HCEC 1CT (cell line): Measurements from ENCODE around the gene DSC3.
"Not testable (repeated sequence)": the region's sequence is repeated elsewhere in the genome, so short reads cannot be mapped to it uniquely, and the experiment has no call there.

Source experiments
- DNase-seq: peaks from one replicate; pipeline ENCODE4 v3.0.0-alpha.2; 2017

DSC3 gene

GRCh38 chr18:31040686-31041270 is 1.8 kb downstream of the DSC3 start:
- DNase-seq, result no peak

- DNase-seq, result no peak
Observed at GRCh38 chr18:31039426-31039825, 3.1 kb downstream of the DSC3 start.

DNA sequence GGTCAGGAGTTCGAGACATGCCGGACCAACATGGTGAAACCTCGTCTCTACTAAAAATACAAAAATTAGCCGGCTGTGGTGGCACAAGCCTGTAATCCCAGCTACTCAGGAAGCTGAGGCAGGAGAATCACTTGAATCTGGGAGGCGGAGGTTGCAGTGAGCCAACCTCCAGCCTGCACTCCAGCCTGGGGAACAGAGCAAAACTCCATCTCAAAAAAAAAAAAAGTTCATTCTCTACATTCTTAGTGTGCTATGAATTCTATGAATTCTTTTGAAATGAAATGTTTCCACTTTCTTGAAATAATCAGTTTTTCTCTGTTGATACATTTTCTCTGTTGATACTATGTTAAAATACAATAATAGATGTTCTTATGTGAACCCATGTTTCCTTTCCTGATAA is 4.9 kb downstream of the DSC3 start:
- DNase-seq, result not testable (repeated sequence)

GRCh38 chr18:31034541-31034940 is 8.0 kb downstream of the DSC3 start:
- DNase-seq, result no peak

DNA sequence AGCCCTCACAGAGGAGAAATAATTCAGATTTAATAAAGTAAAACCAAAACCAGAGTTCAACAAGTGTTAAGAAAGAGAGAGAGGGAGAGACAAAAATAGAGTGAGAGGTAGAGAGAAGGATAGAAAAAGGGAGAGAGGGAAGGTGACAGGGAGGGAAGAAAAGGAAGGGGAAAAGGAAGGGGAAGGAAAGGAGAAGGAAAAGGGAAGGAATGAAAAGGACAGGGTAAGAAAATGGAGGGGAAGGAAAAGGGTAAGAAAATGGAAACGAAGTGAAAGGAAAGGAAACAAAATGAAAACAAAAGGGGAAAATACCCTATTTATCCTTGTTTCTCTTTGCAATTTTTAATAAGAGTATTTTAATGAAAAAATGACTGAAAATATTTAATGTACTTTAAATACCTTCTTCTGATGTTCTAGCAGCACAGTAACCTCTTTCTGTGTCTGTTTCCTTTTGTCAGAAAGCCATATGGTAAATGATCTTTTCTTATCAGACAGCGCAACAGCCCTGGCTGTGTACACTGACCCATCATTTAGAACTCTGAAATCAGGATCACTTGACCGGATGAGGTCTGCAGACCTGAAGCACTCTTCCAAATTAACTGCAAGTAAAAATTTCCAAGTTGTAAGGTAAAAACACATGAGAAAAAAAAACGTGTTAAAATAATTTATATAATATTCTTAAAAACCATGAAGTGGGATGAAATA is 11.8 kb downstream of the DSC3 start:
- DNase-seq, result no peak

GRCh38 chr18:31015715-31016434 is 26.7 kb downstream of the DSC3 start:
- DNase-seq, result no peak

DNA sequence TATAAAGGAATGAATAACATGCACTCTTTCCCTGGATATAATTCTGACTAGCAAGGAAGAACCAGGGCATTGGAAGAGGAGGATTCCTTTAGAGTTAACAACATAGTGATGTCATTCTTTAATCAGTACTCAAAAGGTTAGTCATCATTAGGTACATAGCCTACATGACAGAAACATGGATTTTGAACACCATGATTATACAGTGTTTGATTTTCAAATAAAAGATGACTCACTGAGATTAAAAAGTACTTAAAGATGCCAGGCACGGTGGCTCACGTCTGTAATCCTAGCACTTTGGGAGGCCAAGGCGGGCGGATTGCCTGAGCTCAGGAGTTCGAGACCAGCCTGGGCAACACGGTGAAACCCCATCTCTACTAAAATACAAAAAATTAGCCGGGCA is 31.1 kb downstream of the DSC3 start:
- not testable (repeated sequence) for DNase-seq

- DNase-seq, result no peak
Observed at GRCh38 chr18:31010601-31011000, 31.9 kb downstream of the DSC3 start.

- no peak for DNase-seq
Observed at GRCh38 chr18:30999887-31000628, 42.5 kb downstream of the DSC3 start.

DNA sequence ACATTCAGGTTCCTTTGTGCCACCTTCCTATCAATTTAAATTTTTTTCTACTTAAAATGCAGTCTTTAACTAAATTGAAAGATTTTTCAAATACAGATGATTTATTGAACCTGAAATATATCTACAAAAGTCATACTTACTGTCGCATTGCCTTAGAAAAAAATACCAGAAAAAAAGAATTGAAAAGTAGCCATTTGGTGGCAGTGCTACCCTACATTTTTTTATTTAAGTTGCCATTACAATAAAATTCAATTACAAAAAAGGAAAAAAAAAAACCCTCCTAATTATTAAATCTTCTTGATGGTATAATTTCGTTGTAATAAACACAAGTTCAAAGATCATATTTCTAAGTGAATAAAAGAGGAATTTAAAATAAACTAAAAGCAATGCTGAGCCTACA is 43.4 kb downstream of the DSC3 start:
- DNase-seq, result no peak

- DNase-seq, result no peak
Observed at GRCh38 chr18:30997223-30997622, 45.3 kb downstream of the DSC3 start.

GRCh38 chr18:30992231-30992630 is 50.3 kb downstream of the DSC3 start:
- no peak for DNase-seq

DNA sequence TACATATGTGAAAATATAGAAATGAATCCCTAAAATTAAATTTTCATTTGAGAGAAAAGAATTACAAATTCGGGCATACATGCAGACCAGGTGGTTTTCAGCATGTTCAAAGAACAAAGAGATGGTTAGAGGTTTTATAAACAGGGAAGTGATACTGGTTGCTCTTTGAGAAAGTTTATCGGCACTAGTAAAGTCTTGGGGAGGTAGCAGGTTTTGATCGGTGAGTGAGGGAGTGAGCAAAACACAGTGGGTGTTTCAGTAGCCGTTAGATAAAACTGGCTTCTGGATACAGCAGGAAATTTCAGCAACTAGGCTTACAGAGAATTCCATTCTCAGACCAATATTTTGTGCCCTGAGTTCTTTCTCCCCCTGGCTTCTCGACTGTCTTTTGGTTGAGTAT is 51.1 kb downstream of the DSC3 start:
- no peak for DNase-seq

DNA sequence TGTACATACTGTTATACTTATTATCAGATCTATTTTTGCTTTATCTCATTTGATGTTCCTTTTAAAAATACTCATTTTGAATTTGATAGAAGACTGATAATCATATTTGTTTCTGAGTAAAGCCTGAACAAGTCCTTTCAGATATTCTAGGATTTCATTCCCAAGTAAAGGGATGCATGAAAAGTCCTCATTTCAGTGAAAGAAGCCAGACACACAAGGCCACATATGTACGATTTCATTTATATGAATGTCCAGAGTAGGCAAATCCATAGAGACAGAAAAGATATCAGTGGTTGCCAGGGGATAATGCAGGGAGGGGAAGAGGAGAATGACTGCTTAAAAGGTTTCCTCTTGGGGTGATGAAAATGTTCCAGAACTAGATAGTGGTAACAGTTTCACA is 53.4 kb downstream of the DSC3 start:
- DNase-seq, result no peak

GRCh38 chr18:30988440-30988839 is 54.1 kb downstream of the DSC3 start:
- DNase-seq, result no peak

DNA sequence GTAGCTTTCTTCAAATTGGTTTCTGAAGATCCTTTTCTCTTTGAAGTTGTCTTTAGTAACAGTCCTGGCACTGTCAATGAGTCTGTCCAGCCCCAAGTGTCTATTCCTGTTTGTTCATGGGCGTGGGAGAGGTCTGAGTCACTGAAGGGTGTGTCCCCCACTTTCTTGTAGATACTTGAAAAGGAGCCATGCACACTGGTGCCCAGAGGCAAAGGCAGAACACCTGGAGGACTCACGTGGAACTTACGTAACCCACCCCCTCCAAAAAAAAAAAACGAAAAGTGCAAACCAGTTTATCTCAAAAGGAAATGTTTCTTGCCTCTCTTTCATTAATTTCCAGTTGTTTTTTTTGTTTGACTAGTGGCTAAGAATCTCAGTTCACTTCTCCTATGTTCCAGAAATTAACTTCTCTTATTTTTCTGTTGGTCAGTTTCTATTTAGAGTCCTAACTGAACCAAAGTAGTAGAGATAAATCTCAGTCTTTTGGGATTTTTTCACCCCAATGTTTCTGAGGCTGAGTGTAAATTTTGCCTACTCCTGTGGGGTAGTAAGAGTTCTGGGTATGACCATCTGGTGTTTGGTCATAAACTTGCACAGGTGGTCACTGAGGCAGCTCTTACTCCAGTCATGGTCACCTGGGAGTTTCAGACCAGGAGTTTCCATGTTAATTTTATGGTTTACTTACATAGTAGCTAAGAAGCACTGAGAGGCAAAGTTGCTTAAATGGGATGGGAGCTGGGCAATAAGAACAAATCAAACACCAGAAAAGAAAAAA is 54.9 kb downstream of the DSC3 start:
- no peak for DNase-seq

DNA sequence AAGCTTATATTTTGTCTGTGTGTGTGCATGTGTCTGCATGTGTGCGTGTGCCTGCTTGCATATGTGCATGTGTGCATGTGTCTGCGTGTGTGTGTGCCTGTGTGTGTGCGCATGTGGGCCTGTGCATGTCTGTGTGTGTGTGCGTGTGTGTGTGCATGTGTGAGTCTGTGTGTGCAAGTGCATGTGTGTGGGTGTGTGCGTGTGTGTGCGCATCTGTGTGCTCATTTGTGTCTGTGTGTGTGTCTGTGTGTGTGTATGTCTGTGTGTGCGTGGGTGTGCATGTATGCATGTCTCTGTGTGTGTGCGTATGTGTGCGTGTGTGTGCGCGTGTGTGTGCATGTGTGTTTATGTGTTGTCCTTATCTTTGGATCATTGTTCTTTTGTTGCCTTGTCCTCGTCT is 56.8 kb downstream of the DSC3 start:
- no peak for DNase-seq

DNA sequence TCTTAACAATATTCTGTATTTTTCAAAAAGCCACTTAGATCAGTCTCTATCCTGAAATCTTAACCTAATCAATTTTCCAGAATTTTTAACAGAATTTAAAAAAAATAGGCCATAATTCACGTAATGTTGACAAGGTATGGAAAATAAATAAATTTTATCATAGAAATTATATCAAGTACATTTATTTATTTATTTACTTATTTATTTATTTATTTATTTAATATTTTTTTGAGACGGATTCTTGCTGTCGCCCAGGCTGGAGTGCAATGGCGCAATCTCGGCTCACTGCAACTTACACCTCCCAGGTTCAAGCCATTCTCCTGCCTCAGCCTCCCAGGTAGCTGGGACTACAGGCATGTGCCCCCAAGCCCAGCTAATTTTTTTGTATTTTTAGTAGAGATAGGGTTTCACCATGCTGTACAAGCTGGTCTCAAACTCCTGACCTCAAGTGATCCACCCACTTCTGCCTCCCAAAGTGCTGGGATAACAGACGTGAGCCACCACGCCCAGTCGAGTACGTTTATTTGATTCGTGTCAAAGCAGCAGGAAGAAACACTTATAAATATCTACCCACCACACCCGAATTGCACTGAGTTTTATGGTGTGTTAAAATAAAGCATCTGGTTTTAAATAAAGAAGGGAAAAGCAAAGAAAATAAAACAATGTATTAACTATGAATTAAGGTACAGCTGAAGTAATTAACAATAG is 60.1 kb downstream of the DSC3 start:
- DNase-seq, result no peak

GRCh38 chr18:30978091-30978490 is 64.5 kb downstream of the DSC3 start:
- not testable (repeated sequence) for DNase-seq

GRCh38 chr18:30971338-30971956 is 71.1 kb downstream of the DSC3 start:
- peak; percentile 30 for DNase-seq

GRCh38 chr18:30970196-30970816 is 72.2 kb downstream of the DSC3 start:
- DNase-seq, result peak; percentile 13
